GM10248 (cell line): ENCODE data around the gene CADPS2.

ENCODE experiments used
- CTCF ChIA-PET: fragments of 300-600 bp; sonication (Branson Sonifier 250); formaldehyde crosslinking; extraction: SDS; loops from one replicate; lab custom pipeline; 2021; ENCODE audit warnings: antibody characterized with exemption; lab: Yijun Ruan, JAX
- POLR2A ChIA-PET: fragments of 350-650 bp; sonication (Branson Sonifier 250); formaldehyde crosslinking; extraction: SDS; loops from one replicate; lab custom pipeline; 2020; ENCODE audit warnings: antibody characterized with exemption; lab: Yijun Ruan, JAX
- DNase-seq: peaks from one replicate; pipeline ENCODE4 v3.0.0; 2012; ENCODE audit errors: extremely low spot score
- CTCF ChIP-seq: IDR thresholded peaks from 2 replicates; pipeline ENCODE4 v1.5.1; 2012; ENCODE audit warnings: mild to moderate bottlenecking, low read depth; ENCODE audit errors: extremely low read depth, missing control alignments, control extremely low read depth

The CADPS2 gene

GRCh38 chr7:122632238-122632637 lies 254.0 kb downstream of the CADPS2 start:
- no peak for DNase-seq
- CTCF ChIA-PET, result no interaction called here
- POLR2A ChIA-PET, result no interaction called here
- no peak for TF ChIP-seq CTCF

DNA sequence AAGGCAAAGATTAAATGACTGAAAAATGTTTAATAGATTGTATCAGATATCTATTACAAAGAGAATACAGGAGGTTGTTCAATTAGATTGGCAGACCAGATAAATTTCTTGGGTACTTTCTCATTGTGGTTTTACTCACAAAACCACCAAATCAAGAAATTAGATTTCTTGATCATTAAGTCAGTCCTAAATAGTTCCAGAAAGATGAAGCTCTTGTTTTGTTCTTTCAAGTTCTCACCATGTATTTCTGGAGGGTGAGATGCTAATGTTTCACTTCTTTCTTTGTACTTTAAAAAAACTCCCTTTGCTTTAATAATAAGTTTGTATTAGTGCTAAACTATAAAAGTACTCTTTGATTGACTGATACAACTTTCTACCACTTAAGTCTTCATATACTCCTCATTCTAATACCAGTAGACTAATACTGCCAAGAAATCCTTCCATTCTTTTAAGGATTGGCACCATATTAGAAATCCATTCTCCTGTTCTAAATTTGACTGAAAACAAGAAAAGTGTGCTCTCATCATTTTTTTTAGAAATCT lies 256.8 kb downstream of the CADPS2 start:
- CTCF ChIA-PET, result no interaction called here
- no peak for TF ChIP-seq CTCF
- POLR2A ChIA-PET, result no interaction called here
- DNase-seq, result no peak

DNA sequence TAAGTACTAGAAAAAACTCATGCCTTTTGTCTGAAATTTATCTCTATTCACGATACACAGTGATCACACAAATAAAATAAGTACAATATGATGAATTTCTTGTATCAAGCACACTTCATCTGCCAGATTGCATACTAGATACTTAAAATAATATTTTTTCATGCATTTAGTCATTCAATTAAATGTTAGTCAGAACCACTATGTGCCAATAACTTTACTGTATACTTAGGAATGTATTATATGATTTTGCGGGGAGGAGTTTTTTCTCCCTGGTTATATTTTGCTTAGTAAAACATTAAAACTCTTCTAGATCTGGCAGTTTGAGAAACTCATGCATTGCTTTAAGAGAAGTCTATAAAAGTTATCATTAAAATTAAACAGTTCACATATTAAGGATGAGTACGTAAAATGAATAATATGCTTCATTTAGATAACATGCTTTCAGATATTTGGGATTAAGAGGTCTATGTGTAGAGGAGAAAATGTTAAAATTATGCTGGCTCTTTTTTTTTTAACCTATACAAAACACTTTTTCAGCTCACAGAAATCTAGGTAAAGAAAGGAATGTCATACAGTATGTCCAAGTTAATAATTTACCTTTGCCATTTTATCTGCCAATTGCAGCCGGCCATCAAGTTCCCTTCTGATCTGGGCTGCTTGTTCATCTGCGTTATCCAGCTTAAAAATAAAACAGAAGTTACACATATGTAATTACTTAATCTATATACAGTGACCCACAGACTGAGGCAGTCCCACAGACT lies 257.4 kb downstream of the CADPS2 start:
- TF ChIP-seq CTCF, result no peak
- ChIA-PET CTCF (no interaction called here), POLR2A (no interaction called here)
- DNase-seq, result no peak

DNA sequence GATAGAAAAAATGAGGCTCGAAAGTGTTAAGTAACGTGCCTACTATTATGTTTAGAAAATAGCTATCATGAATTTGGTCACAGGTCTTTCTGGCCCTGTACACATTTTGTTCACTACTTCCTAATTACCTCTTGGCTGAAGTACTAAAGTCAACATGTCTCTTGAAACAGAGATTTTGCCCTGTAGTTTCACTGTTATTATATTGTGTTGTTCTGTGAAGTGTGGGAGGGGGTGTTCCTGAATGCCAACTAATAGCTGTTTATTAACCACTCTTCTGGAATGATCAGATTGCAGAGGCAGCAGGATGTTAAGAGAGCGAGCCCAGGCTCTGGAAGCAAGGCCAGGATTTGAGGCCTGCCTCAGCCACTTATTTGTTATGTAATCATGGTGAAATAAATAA lies 259.5 kb downstream of the CADPS2 start:
- no peak for TF ChIP-seq CTCF
- no peak for DNase-seq
- ChIA-PET CTCF (interaction anchor here (1.3 to 1.4 kb wide), 2 partner anchors 9 to 14 kb away, joined by 3 to 6 read pairs; no protein-coding TSS in a partner anchor), POLR2A (no interaction called here)

DNA sequence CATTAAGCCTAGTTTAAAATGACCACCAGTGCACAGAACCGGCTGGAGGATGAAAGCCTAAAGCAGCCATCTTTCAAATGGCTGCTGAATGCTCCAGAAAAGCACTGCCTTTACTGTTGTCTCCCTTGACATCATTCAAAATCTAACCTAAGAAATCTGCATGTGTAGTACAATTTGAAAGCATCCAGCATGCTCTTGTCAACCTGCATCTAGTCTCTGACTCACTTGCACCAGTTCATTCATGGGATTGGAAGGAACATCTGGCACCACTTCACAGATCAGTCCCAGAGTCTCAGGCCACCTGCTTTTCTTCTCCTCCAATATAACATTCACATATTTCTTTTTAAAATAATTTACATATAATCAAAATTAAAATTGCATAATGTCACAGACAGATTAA lies 263.6 kb downstream of the CADPS2 start:
- no peak for TF ChIP-seq CTCF
- POLR2A ChIA-PET, result no interaction called here
- CTCF ChIA-PET, result no interaction called here
- DNase-seq, result no peak

- no peak for TF ChIP-seq CTCF
- ChIA-PET CTCF (no interaction called here), POLR2A (no interaction called here)
- DNase-seq, result no peak
These were observed 266.6 kb downstream of the CADPS2 start for GRCh38 chr7:122619664-122620063.
